G401.6 (cell line): ENCODE results near the gene ZNF652.
A peak's percentile ranks its signal among the peaks of the same experiment; 100 is the strongest.

Experiments
- FAIRE-seq: peaks from 2 replicates; lab custom pipeline; 2012; peaks lifted over from hg19 to GRCh38; lab: Jason Lieb, UNC

Gene ZNF652

DNA sequence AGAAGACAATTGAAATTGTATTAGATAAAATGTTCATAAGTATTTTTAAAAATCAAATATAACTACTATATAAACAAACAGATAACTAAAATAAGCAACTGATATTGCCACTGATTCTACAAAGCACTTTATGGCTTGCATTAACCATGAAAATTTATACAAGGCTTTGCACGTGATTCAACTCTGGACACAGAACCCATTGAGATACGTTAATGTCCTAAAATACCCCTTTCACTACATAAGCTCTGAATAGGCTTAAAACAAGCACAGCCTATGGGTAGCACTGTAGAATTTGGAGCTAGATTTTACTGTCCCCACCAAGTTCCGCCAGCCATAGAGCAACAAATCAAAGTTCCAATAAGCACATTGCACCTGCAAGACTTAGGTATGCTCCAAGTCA lies 4.5 kb downstream of the ZNF652 start:
- no peak for FAIRE-seq

DNA sequence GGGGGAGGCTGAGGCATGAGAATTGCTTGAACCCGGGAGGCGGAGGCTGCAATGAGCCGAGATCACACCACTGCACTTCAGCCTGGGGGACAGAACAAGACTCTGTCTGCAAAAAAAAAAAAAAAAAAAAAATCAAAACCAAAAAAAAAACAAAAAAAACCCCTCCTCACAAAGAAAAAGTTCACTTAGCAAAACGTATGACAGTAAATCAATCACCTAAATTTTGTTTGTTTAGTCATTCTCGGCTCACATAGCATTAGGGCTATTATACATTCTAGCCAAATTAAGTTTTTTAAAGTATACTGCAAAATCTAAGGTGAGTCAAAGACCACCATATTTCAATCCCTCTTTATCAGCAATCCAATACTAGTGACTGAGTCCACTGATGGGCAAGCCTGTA lies 5.7 kb downstream of the ZNF652 start:
- no peak for FAIRE-seq

GRCh38 chr17:49353607-49354006 lies 8.4 kb downstream of the ZNF652 start:
- FAIRE-seq: no peak

- no peak for FAIRE-seq
Observed at GRCh38 chr17:49352587-49353154, 9.4 kb downstream of the ZNF652 start.

DNA sequence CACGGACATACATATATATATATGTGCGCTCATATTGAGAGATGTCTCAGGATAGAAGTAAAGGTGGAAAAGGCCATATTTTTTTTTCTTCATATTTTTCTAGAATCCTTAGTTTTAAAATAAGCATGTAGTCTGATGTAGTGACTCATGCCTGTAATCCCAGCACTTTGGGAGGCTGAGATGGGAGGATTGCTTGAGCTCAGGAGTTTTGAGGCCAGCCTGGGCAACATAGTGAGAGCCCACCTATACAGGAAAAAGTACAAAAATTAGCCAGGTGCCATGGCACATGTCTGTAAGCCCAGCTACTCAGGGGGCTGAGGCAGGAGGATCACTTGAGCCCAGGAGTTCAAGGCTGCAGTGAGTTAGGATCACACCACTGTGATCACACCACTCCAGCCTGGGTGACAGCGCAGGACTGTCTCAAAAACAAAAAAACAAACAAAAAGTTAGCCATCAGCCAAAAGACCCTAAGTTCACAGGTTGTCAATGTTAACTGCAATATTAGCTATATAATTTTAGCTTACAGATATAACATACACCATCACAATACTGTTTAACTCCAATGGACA lies 10.4 kb downstream of the ZNF652 start:
- no peak for FAIRE-seq

- FAIRE-seq: no peak
Observed at GRCh38 chr17:49349541-49349940, 12.5 kb downstream of the ZNF652 start.

DNA sequence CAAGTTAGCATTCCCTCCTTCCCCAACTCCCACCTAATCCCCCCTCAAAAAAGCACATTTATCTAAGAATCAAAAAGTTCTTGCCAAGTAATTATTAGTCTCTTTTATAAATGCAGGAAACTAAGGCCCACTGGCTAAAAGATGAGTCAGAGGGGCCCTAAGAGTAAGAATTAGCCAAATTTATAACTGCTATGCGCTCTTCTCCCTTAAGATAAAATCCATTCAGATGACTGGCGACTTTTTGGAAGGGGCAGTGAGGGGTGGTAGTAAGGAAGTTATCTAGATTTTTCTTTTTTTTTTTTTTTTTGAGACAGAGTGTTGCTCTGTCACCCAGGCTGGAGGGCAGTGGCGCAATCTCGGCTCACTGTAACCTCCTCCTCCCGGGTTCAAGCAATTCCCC lies 17.1 kb downstream of the ZNF652 start:
- FAIRE-seq: no peak

DNA sequence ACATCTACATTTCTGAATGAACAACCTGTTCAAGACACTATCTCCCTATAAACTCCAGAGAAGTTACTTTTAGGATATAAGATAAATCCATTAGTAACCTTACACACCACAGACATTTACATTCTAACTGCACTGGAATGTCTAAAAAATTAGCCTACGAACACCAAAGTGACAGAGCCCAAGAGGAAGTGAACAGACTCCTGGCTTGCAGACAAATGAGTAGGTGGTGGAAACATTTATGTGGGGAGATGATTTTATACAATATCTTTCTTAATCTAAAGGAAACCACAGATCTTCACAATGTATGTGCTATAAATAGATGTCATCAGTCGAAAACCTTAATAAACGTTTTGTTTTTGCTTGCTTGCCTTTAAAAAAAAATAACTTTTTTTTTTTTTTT lies 18.8 kb downstream of the ZNF652 start:
- no peak for FAIRE-seq

DNA sequence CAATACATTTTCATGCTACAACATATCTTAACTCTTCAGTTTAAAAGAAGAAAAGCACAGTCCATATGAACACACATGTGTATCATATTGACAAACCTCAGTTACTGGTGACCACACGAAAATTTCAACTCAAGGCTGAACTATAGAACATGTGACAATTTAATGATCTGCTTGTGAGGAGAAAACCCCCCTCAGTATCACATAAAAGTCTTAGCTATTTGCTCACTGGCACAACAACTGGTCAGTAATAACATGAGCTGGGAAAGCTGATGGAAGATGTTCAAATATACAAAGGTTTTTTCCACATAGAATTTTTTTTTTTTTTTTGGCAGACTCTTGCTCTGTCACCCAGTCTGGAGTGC lies 19.5 kb downstream of the ZNF652 start:
- FAIRE-seq: no peak

GRCh38 chr17:49341356-49341755 lies 20.7 kb downstream of the ZNF652 start:
- no peak for FAIRE-seq

- no peak for FAIRE-seq
Observed at GRCh38 chr17:49339354-49339753, 22.7 kb downstream of the ZNF652 start.

DNA sequence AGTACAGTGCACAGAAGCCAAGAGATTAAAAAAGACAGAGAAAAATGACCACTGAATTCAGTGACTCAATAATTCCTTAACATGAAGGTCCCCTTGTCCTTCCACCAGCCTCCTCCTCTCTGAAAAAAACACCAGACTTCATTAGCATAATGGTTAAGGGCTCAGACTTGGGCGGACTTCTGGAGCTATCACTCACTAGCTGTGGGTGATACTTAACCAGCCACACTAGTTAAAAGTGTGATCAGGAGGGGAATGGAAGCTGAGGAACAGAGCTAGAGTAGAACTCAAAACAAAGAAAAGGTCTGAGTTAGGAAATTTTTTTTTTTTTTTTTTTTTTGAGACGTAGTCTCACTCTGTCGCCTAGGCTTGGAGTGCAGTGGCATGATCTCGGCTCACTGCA lies 23.2 kb downstream of the ZNF652 start:
- FAIRE-seq: no peak

DNA sequence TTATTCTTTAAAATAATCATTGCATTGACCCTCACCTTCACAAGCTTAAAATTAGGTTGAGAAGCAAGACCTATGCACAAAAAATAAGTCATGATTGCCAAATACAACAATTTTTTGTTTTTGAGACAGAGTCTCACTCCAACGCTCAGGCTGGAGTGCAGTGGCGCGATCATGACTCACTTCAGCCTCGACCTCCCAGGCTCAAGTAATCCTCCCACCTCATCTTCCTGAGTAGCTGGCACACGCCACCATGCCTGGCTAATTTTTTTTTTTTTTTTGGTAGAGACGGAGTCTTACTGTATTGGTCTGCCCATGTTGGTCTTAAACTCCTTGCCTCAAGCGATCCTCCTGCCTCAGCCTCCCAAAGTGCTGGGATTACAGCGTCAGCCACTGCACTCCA lies 24.2 kb downstream of the ZNF652 start:
- FAIRE-seq: no peak

DNA sequence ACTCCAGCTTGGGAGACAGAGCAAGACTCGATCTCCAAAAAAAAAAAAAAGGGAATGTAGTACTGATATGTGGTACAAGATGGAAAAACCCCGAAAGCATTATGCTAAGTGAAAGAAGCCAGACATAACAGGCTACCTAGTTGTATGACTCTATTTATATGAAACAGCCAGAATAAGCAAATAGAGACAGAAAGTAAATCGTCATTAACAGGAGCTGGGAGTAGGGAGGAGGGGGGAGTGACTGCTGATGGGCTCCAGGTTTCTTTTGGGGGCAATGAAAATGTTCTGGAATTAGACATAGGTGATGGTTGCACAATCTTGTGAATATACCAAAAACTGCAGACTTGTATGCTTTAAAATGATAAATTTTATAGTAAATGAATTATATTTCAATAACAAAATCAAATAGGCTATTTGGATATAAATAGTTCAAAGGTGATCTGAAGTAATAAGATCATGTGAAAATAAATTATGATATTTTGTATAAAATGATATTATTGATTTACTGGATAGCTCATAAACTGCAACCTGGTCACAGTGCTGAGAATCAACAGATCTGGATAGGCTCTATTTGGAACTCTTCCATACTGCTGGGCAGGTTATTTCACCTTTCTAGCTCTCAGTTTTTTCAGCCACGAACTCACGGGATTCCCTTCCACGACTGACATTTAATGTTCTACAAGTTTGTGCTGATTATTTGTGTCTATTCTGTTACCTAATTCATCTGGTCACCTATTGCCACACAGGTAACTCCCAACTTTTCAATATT lies 27.1 kb downstream of the ZNF652 start:
- FAIRE-seq: no peak

DNA sequence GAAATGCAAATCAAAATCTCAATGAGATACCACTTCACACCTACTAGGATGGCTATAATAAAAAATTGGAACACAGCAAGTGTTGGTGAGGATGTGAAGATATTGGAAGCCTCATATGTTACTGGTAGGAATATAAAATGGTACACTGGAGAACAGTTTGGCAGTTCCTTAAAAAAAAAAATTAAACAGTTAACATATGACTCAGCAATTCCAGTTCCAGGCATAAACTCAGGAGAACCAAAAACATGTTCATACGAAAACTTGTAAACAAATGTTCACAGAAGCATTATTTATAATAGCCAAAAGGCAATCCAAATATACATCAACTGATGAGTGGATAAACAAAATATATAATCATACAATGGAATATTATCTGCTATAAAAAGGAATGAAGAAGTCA lies 28.2 kb downstream of the ZNF652 start:
- FAIRE-seq: no peak

DNA sequence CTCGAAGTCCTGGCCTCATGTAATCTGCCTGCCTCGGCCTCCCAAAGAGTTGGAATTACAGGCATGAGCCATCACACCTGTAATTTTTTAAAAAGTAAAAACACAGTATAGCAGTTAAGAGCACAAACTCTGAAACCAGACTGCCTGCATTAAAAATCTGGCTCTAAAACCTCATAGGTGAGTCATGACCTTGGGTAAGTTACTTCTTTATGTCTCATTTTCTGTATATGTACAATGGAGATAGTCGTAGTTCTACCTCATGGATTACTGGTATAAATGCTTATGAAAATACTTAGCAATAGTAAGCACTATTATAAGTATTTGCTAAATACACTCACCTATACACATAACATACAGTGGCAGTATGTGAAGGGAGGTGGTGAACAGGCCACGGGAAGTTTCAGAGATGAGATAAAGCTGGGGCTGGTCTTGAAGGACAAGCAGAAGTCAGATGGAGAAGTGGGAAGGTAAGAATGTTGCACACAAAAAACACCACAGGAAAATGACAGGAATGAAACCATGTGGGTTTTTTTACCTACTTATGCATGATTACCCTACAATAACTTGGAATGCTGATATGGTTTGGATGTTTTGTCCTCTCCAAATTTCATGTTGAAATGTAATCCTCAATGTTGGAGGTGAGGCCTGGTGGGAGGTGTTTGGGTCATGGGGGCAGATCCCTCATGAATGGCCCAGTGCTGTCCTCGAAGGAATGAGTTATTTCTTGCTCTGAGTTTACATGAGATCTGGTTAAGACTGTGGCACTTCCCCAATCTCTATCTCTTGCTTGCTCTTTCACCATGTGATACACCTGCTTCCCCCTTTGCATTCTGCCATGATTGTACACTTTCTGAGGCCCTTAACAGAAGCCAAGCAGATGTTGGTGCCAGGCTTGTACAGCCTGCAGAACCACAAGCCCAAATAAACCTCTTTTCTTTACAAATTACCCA lies 33.9 kb downstream of the ZNF652 start:
- FAIRE-seq: no peak

DNA sequence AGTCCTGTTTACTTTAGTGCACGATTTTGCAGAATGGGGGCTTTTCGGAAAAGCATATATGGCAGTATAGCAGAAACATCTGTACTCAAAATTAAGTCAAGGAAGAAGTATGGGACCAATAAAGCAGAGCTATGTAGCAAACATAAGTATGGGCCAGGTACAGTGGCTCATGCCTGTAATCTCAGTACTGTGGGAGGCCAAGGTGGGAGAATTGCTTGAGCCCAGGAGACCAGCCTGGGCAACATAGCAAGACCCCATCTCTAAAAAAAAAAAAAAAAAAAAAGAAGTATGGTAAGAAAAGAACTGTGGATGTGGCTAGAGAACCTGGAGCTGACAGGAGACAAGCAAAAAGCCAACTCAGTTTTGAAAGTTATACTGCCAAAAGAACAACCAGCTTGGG lies 36.1 kb downstream of the ZNF652 start:
- no peak for FAIRE-seq

DNA sequence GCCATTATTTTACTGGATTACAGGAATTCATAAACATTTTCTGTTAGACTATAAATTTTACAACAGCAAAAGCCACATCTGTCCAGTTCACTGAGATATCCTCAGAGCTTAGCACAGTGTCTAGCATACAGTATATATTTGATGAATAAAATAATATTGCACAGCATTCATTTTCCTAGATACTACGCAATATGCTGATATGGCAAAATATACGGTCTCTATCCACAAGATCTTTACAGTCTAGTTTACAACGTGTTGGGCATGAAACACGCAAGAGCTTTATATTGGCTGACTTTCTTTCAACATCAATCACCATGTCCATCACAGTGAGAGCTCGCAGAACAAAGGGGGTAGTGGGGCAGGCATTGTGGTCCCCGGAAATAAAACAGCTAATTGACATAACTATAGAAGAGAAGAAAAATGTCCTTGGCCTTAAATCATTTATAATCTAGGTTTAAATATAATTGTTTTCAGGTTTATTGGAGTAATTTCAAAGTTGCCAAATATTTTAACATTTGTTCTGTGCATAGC lies 43.5 kb downstream of the ZNF652 start:
- FAIRE-seq: no peak

- FAIRE-seq: no peak
Observed at GRCh38 chr17:49316889-49317675, 45.0 kb downstream of the ZNF652 start.

- no peak for FAIRE-seq
Observed at GRCh38 chr17:49316258-49316570, 45.8 kb downstream of the ZNF652 start.

DNA sequence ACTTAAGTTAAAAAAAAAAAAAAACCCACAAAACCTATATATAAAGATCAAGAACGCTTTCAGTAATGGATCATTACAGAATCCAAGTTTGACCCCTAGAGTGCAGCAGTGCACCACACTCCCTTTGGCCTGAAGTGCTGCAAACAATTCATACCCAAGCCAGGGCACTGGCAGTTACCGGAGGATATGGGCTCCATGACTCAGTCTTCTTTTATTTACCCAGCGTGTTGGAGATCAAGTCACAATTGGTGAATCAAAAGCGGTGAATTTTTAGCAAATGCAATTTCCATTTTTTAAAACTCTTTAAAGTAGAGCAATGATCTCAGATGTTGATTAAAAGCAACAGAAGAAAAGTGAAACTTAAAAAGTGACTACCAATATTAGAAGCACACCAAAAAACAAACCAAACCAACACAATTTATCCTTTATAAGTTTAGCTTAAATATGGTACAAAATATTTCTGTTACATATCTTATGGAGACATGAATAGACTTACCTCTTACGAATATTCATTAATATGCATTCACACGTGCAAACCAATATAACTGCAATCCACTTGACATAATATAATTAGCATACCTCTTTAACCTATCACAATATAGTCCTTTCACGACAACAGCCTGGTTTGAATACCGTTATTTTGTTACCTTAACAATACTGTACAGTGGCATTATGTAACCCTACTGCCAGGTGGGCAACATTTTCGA lies 46.3 kb downstream of the ZNF652 start:
- peak; percentile 92 for FAIRE-seq
